ENCODE results near the gene ERI3. TPM values are rescaled to one million over a fixed set of nuclear protein-coding genes. Genes with fewer than 3 reads are reported as not detected.
"Not testable (repeated sequence)": the region's sequence is repeated elsewhere in the genome, so short reads cannot be mapped to it uniquely, and the experiment has no call there.

Gene ERI3
- polyA plus RNA-seq, 5 donors: 54.6 to 72.7 (median 64.2) TPM

DNA sequence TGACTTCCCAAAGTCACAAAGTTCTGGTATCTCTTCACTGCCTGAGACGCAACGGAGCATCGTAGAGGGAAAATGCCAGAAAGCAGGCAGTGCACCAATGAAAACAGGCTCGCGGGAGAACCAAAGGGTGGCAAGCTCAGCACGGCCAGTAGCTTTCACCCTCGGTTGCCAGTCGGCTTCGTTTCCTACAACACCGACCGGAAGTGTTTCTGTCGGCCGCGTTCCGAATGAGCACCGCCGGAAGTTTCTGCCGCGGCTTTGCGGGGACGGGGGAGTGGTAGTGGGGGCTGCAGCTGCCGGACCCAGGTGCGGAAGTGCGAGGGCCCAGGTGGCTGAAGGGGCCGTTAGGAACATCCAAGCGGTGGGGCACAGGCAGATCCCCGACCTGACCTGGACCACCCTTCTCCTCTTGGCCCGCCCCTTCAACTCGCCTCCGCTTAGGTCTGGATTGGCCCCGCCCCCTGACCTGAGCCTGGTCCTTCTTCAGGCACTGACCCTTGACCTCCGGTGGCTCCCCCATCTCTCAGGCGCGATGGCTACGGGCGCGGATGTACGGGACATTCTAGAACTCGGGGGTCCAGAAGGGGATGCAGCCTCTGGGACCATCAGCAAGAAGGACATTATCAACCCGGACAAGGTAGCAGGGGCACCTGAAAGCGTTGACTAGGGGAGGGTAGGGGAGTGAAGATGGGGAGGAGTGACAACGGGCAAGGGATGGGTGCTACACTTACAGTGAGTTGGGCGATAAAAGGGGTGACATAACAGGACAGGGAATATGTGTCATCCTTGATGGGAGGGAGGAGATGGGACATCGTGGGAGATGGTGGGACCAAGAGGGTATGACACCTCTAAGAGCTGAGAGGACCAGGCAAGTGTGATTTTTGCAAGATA is 141.6 kb downstream of the ERI3 start, which contains the start of gene DMAP1:
Gene DMAP1 (plus strand): TSS at position 250 of the 891 bp plus-strand sequence. CDS start 283 bp downstream, at position 533.
- DNase-seq: peak; percentile 76 to 81

- DNase-seq: no peak
These were observed 142.5 kb downstream of the ERI3 start for GRCh38 chr1:44212355-44213221.

DNA sequence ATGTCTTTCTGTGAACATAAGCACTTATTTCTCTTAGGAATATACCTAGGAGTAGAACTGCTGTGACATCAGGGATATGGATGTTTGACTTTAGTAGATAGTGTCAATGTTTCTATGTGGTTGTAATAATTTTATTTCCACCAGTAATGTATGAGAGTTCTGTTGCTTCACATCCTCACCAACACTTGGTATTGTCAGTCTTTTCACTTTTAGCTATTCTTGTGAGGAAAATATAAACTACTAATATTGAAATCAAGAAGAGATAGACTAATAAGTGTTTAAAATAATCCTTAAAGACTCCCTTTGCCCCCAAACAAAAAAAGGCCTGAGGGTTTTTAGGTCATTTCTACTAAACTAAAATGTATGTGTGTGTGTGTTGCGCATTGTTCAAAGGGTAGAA is 144.5 kb downstream of the ERI3 start:
- no peak for DNase-seq

- no peak for DNase-seq
These were observed 146.8 kb downstream of the ERI3 start for GRCh38 chr1:44208226-44208625.

- DNase-seq: not testable (repeated sequence)
These were observed 148.5 kb downstream of the ERI3 start for GRCh38 chr1:44206545-44206944.

GRCh38 chr1:44200336-44200735 is 154.7 kb downstream of the ERI3 start:
- DNase-seq: no peak

- DNase-seq: no peak
These were observed 180.4 kb downstream of the ERI3 start for GRCh38 chr1:44174630-44175029.

Other genes with a start within 250 kb of the ERI3 start
- under 1 TPM in 4 of 5 donors, not detected in 1; 0.06 to 0.09 (median 0.08) TPM for gene KLF17, start 236.4 kb downstream of the ERI3 start, polyA plus RNA-seq (ENCODE audit: insufficient read depth in 1 of 5, insufficient read length in 5 of 5, low replicate concordance in 1 of 5)
- gene KLF18, start 213.6 kb downstream of the ERI3 start, polyA plus RNA-seq (ENCODE audit: insufficient read depth in 1 of 5, insufficient read length in 5 of 5, low replicate concordance in 1 of 5): not detected
- 10 to 100 TPM; 61.0 to 74.6 (median 66.5) TPM for gene DMAP1, start 141.8 kb downstream of the ERI3 start, polyA plus RNA-seq (ENCODE audit: insufficient read depth in 1 of 5, insufficient read length in 5 of 5, low replicate concordance in 1 of 5)
- gene RNF220, start 50.0 kb upstream of the ERI3 start, polyA plus RNA-seq (ENCODE audit: insufficient read depth in 1 of 5, insufficient read length in 5 of 5, low replicate concordance in 1 of 5): 100 to 1,000 TPM in 3 of 5 donors, 10 to 100 TPM in 2; 79.7 to 104 (median 102) TPM

Data from right lung (tissue), 5 donors.